ENCODE data around the gene EXPH5.

- no peak for TF ChIP-seq POLR2A (IDR thresholded peaks at IDR 0.05)
- no peak for TF ChIP-seq CTCF (IDR thresholded peaks at IDR 0.05)
These were observed 52.0 kb downstream of the EXPH5 start for GRCh38 chr11:108541531-108541930.

Data from Peyer's patch (tissue), 4 donors.